Fibroblast of the aortic adventitia (primary cell): ENCODE measurements around the gene UGT1A5. TPM values are rescaled to one million over a fixed set of nuclear protein-coding genes. Genes with fewer than 3 reads are reported as not detected.

Experiments used
- DNase-seq: peaks from one replicate; pipeline ENCODE4 v3.0.0-alpha.2; 2010; ENCODE audit warnings: low read depth
- H3K4me3 ChIP-seq: 2 replicates; pipeline ENCODE4 v1.5.1; 2011; ENCODE audit warnings: low read depth, mild to moderate bottlenecking, control low read depth, low read length, moderate library complexity
- CTCF ChIP-seq: IDR thresholded peaks from 2 replicates; pipeline ENCODE4 v1.5.1; 2011; ENCODE audit warnings: mild to moderate bottlenecking, low read length, control low read depth, inconsistent platforms; ENCODE audit not compliant: insufficient read depth
- total RNA-seq: library from RNA; depleted of rRNA; stranded (reverse); fragments of >200 nt; gene quantifications from 2 replicates; pipeline ENCODE4 v1.2.3, GENCODE V29; 2012; ENCODE audit warnings: low replicate concordance

UGT1A5 gene
- total RNA-seq, 1 donor = not detected

- no peak for DNase-seq
- no peak for TF ChIP-seq CTCF
- no peak overlapping the region for H3K4me3 ChIP-seq
Measured at GRCh38 chr2:233684640-233685039, 28.1 kb upstream of the UGT1A5 start.

- no peak overlapping the region for H3K4me3 ChIP-seq
- no peak for DNase-seq
- no peak for TF ChIP-seq CTCF
Measured at GRCh38 chr2:233686928-233687327, 25.8 kb upstream of the UGT1A5 start.

- no peak for DNase-seq
- TF ChIP-seq CTCF = no peak
- no peak overlapping the region for H3K4me3 ChIP-seq
Measured at GRCh38 chr2:233688341-233688740, 24.4 kb upstream of the UGT1A5 start.

- no peak for TF ChIP-seq CTCF
- H3K4me3 ChIP-seq = no peak overlapping the region
- no peak for DNase-seq
Measured at GRCh38 chr2:233689031-233689430, 23.7 kb upstream of the UGT1A5 start.

GRCh38 chr2:233689501-233689900 lies 23.2 kb upstream of the UGT1A5 start:
- no peak for TF ChIP-seq CTCF
- DNase-seq = peak; percentile 74
- no peak overlapping the region for H3K4me3 ChIP-seq

- no peak for TF ChIP-seq CTCF
- peak; percentile 59 for DNase-seq
Measured at GRCh38 chr2:233690444-233690843, 22.3 kb upstream of the UGT1A5 start.

GRCh38 chr2:233691443-233692433 lies 21.0 kb upstream of the UGT1A5 start:
- no peak for TF ChIP-seq CTCF
- DNase-seq = no peak
- H3K4me3 ChIP-seq = no peak overlapping the region

More at GRCh38 chr2:233690444-233690843, 22.3 kb upstream of the UGT1A5 start:
- H3K4me3 ChIP-seq = no peak overlapping the region
